ELF-1 (cell line): Measurements from ENCODE around the gene ZNF664.

Source experiments
- DNase-seq: peaks from one replicate; pipeline ENCODE4 v3.0.0-alpha.2; 2016; ENCODE audit warnings: low read depth, low spot score

The ZNF664 gene

DNA sequence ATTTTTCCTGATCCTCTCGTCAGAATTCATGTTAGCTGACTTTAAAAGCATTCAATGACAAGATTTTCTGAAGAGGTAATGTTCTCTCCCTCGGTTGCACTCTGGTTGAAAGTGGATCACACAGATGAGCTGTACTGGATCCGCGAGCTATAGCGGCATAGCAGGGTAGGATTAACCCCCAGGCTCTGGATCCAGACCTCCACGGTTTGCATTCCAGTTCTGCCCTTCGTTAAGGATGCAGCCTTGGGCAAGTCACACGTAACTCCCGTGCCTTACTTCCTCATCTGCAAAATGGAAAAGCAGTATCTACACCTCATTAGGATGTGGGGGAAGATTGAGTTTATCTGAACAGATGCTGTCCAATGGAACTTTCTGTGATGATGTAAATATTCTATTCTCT lies 14.1 kb upstream of the ZNF664 start:
- peak; percentile 65 for DNase-seq

DNA sequence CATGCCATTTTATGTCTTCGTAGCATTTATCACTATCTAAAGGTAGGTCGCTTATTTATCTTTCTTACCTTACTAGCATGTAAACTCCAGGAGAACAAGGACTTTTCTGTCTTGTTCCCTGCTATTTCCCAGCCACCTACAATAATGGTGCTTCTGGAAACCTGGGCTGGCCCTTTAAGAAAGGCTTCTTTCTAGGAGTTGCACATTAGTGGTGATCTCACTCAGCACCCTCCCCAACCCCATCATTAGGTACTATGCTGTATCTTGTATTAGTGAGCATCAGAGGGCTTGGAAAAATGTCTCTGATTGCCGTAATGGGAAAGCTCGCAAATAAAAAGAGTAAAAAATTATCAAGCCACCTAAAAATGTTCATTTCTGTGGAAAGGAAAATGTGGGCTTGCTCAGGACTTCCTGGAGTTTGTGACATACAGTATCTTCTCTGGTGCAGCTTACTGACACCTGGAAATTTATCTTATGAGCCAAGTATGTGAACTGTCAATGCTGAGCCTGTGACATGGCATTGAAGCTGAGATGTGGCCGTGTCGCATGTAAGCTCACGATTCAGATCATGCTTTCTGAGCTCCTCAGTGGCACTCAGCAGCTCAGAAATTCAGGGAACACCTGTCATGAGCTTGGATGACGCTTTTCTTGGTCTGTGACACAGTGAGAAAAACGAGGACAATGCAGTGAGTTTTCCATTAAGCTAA lies 12.8 kb upstream of the ZNF664 start:
- no peak for DNase-seq

DNA sequence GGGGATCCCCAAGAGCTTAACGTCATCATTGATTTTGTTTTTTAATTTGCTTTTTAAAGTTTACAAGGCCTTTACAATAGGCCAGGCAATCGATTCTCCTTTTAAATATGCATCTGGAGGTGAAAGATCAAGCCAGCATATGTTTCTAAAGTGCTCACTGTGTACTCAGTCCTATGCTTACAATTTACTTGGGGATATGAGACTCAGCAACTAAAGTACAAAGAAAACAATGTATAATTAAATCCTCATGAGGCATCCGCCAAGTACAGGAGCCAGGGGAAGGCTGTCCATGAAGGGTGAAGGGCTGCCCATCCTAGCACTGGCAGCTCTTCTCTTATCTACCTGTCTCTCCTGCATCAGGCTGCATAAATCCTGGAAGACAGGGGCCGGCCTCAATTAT lies 12.2 kb upstream of the ZNF664 start:
- no peak for DNase-seq

DNA sequence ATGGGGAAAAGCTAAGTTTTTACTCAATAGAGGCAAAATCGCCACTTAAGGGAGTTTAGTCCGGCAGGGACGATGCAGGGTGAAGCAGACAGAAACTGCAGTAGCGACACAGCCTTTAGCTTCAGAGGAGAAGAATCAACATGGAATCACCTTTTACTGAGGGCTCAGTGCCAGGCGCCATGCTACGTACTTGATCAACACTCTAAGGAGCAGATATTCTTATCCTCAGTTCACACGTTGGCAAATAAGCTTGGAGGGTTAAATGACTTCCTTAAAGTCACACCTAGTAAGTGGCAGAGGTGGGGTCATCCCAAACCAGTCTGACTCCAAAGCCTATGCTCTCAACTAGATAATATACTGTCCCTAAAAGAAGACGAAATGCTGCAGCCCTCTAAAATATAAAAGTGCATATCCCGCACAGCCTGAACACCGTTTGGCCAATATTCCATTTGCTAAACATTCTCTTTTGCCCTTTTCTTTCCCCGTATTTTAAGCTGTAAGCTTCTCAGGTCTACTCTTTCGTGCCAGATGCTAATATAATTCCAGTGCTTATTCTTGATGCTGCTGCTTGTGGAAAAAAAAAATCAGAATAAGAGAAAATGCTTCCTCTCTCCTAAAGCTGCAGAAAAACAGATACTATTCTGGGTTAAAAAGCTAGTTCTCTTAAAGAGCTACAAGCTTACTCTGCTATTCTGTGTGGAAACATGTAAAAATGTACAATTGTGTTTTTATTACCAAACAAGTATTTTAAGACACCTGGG lies 11.2 kb upstream of the ZNF664 start:
- DNase-seq, result no peak

DNA sequence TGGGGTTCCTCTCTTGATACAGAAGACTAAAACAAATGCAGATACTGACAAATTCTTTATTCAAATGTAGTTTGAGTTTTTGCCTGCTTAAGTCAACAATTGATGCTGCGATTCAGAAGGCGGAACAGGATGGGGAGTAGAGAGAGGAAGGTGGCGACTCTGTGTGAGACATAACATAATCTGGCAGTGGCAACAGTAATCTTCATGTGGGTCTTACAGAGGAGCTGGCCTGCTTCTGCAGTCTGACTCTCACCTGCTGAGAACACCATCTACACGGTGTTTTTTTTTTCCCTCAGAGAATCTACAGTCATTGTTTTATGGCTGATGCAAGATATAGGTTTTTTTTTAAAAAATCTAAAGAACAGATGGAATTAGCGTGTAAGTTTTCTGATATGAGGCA lies 10.5 kb upstream of the ZNF664 start:
- no peak for DNase-seq

DNA sequence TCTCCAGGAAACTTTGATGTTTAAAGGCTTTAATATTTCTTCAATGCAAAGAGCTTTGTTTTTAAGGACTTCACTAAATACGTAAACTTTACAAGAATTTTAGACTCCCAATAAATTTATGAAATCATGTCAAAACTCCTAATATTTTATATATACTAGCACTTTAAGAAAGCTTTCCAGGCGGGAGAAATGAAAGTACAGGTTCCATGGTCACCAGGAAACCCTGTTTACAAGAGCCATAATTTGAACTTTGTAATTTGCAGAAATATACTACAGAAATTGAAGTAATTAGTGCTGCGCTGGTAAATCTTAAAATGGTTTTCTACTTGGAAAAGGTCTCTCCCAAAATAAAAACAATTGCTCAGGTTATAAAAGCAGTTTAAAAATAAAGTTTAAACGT lies 9.2 kb upstream of the ZNF664 start:
- DNase-seq, result no peak

DNA sequence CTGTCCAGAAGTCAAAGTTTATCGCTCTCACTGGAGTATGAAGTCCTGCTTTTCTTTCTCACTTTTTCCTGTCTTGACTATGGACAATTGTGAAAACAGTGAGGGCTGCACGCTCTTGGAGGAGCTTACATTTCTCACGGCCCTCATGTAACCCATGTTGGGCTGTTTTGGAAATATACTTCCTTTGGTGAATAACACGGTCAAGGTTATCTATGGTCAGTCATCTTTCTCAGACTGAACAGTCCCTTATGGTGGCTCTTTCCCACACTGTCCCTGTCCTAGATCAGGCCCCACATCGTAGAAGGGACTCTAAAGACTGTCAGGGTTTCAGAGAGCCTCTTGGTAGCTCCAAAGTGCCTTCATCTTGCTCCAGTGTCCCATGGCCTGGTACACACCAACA lies 7.6 kb upstream of the ZNF664 start:
- DNase-seq, result no peak

DNA sequence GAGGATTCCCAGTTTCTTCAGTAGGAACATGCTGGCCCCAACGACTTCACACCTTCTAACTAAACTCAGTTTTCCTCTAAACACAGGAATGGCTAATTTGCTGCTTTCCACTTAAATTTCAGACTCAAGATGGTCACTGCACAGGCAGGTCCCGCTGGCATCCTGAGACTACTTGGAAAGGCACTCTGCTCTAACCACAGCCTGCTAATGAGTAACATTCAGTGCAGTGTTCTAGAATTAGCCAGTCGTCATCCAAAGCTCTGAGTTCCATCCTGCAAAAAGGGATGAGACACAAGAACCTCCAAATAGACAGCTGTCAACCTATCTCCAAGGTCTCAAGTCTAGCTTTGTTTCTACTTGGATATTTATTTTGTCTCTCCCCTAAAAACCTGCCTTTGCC lies 6.4 kb upstream of the ZNF664 start:
- no peak for DNase-seq

DNA sequence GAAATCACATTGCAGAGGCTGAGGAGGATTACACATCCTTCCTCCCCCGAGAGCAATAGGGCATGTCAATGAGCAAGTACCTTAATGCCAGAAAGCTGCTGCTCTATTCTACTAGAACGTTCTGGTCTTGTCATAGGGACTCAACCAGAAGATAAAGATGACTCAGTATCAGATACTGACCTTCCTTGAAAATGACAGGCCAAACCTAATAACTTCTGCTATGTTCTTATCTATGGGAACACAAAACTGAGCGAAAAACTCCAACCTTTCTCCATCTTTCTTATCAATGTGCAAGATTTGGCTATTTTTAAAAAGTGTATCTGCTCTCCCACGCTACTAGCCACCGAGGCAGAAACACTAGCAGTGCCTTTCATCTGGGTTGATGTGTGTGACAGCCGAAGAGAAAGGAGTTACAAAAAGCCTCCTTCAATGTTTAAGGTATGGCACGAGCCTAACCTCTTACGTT lies 5.9 kb upstream of the ZNF664 start:
- DNase-seq, result no peak

DNA sequence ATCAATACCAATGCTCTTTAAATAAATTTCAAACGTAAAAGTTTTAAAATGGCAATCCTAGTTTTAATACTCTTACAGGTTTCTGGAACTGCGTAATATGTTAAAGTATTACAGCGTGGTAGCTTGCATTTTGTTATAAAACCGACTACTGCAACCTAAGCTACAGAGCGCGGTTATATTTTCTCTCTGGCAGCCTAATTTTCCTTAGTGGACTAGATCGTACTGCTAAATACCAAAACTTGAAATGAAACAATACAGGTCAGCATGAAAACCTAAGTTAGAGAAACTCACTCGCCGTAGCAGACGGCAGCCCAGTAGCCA lies 1.6 kb upstream of the ZNF664 start:
- DNase-seq, result no peak

DNA sequence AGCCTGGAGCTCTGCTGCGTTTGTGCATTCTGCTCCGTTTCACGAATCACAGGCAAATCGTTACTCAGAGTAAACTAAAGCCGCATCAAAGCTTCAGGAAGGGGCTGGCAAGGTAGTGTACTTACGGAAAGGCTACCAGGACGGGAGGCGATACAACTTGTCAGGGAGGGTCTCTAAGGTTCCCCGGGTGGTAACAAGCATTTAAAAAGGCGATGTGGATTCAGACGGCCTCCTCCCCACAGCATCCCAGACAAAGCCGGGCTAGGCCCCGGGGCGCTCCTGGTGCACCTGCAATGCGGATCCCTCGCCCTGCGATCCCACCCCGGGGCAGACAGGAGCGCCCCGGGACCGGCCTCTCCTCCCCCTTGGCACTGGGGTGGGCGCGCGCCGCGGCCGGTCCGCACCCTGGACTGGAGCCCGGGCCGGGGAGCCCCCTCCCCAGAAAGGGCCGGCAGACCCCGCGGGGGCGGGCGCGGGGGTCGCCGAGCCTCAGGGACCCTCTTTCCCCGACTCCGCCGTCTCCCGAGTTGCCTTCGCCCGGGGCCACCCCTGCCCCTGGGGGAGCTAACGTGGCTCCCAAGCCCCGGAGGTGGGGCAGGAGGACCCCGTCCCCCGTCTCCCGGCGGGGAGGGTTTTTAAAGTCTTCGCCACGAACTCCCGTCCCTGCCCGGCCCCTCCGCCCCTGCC lies 1.1 kb upstream of the ZNF664 start:
- DNase-seq, result peak; percentile 96

DNA sequence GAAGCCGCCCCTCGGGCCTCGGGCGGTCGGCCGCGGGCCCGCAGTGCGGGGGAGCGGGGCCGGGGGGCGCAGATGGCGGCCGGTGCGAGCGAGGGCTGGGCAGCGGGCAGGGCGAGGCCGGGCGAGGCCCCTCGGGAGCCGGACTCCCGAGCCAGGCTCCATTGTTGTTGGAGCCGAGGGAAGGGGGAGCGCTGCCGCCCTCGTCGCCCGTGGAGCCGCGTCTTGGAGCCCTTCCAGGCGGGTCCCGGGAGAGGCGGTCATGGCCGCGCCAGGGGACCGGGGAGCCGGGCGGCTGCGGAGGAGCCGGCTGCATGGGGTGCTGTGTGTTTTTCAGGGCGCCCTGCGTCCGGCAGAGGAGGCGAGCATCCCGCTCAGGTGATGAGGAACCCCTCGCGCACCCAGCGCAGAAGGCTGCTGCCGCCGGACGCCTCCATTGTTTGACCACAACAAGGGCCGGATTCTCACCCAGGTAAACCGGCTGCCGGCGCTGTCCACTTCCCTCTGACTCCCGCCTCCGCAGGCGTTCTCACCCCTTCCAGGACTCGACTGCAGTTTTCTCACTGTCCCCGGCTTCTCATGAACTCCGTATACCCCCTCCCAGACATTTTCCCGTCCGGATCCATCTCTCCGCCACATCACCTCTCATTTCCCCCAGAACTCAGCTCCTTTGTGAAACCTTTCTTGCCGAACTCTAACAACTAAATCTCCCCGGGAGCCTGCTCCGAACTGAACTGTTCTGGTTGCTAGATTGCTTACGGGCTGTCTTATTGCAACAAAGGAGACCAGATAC lies 732 bp downstream of the ZNF664 start:
- DNase-seq, result peak; percentile 75

DNA sequence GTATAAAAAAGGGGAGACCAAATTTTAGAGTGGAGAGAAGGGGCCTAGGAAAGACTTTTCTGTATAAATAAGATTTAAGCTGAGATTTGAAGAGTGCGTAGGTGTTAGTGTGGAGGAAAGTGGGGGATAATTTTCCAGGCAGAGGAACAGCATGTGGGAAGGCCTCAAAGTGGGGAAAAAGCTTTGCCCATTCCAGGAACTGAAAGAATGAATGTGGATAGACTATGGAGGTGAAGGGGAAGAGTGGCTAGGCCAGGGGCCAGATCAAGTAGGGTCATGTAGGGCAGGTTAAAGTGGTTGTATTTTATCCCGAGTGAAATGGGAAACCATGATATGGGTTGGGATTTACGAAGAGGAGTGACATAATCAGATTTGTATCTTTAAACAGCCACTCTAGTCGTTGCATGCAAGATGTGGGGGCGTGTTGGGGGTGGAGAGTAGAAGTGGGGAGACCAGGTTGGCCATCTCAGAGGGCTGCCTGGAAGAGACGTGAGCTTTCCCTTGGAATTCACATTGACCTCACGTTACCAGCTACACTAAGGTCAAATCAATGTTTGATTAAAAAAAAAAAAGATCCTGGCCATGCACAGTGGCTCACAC lies 3.3 kb downstream of the ZNF664 start:
- no peak for DNase-seq

DNA sequence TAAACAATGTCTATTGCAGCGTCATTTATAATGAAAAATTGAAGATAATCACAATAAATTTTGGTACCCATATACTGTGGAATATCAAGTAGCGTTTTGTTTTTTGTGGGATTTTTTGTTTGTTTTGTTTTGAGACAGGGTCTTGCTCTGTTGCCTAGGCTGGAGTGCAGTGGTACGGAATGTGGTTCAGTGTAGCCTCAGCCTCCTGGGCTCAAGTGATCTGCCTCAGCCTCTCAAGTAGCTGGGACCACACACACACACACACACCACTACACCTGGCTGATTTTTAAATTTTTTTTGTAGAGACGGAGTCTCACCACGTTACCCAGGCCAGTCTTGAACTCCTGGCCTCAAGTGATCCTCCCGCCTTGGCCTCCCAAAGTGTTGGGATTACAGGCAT lies 6.6 kb downstream of the ZNF664 start:
- no peak for DNase-seq

DNA sequence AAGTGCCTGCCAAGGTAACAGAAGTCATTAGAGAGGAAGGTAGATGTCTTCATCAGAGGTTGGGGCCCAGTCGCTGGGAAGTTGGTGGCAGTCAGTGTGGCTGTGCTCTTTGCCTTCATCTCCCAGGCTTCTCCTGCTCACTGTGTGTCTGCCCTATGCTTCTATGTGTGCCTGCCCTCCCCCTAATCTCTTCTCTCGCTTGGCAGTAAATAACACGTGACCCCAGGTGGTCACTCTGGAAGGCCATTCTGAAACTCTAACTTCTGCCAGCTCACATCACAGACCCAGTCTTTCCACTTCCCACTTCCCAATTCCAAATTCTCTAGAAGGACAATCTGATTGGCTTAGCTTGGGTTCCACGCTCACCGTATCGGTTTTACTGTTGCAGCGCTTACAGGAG lies 9.3 kb downstream of the ZNF664 start:
- no peak for DNase-seq

DNA sequence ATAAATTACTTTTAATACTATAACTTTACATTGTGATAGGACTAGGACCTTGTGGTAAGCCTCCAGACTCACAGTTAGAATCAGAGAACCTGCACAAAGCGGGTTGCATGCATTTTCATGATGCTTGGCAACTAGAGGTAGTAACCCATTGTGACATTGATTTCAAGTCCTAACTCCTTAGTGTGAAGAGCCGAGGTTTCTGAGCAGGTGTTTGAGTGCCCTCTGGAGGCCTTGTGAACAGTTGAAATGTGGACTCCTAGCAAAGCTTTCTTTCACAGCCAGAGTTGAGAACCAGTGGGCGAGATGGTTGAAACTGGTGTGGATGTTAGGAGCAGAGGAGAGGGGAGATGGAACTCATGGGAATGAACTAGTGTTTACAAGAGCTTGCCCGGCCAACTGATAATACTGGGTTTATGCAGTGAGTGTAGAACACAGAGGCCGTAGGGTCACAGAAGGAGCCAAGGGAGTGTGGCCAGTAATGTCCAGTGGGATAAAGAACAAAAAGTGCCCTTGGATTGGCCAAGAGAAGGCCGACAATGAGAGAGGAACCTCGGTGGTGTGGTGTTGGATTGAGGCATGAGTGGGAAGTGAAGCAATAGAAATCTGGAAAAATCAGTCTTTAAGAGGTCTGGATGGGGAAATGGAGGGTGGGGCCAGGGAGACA lies 10.9 kb downstream of the ZNF664 start:
- DNase-seq, result peak; percentile 52

DNA sequence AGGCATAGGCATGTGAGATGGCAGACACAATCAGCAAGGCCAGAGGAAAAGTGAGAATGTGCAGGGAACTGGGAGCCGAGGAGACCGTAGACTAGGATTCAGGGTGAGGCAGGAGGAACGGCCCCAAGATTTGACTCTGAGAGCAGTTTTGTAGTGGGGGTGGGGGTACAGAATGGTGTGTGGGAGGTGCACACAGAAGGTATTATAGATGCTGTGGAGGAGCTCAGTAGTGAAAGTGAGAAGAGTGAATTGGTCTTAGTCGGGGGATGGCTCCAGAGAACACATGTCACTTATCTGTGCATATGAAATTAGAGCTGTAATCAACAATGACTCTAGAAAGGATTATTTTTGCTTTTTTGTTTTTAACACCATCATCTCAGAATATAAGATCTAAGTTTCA lies 11.9 kb downstream of the ZNF664 start:
- DNase-seq, result no peak

DNA sequence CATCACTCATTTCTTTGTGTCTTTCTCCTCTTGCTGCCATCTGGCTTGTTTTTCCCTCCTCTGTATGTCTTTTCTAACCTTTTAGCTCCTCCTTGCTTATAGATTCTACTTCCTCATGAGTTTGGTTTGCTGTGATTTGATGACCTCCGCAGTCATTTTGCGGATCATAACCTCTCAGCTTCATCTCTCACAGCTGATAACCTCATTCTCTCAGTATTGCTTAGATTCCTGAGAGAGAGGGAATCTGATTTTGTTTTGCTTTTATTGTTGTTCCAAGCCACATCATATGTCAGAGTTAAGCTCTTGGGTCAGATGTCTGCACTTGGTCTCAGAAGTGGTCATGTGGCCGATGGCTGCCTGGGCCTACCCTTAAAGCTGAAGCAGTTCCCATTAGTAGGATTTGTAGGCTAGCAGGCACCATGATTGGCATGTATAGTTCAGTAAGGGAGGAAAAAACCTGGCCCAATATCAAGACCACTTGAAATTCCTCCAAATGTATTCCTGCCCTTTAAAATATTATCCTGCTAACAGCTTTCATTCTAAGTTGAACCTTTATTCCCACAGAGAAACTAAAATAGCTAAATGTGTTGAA lies 13.5 kb downstream of the ZNF664 start:
- DNase-seq, result no peak

DNA sequence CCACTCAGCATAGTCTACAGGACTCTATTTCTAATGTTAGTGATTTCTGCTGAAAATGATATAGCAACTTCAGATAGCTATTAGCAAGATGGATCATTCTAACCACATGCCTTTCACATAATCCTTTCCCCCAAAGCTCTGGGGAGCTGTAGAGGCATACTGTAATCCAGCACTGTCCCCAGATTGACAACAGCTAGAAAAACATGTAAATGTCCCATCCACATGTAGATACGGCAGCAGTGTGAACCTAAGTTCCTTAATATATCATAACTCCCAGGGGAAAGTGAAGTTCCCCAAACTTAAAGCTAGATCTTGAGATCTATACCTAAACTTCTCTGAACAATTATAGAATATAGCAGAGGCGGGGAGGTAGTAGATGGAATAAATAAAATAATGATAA lies 14.0 kb downstream of the ZNF664 start:
- DNase-seq, result no peak

DNA sequence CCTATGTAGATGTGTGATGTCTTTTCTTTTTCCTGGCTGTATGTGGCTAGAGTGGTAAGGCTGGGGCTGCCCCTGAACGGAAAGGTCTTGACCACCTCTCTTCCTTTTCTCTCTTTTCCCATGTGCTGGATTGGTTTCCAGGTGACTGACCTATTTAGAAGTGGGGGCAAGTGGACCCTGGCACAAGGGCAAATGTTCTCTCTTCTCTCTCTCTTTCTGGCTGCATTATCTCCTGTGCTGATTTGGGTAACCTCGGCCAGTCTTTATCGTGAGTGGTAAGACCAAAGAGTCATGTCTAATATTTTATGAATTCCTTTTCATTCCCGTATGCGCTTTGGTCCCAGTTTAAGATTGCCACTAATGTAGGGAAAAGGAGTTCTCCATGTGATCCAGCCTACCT lies 16.2 kb downstream of the ZNF664 start:
- DNase-seq, result no peak

DNA sequence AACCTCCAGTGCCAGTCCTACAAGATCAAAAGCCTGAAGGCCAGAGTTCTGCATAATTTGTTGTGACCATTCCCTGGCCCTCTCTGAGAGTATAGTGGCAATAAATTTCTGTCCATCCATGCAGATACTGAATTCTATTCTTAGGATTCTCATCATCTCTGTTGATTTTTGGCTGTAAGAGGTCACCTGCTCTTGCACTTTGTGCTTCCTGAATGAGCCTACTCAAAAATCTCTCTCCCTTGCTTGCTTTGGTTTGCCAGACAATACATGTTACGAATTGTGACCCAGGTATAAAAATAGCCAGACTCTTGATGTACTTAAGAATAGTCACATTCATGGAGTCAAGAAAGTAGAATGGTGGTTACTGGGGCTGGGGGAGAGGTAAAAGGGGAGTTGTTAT lies 16.7 kb downstream of the ZNF664 start:
- no peak for DNase-seq
